WTC11 (cell line): Measurements from ENCODE around the gene ARMC9. TPM values are rescaled to one million over a fixed set of nuclear protein-coding genes. Genes with fewer than 3 reads are reported as not detected.
A peak's percentile ranks its signal among the peaks of the same experiment; 100 is the strongest.

Experiments used
- ATAC-seq: fragments of 200-7000 bp; cut with Tn5 transposase; 2 replicates; pipeline ENCODE4 v1.10.0; 2021; ENCODE audit warnings: mild to moderate bottlenecking, moderate library complexity
- CTCF ChIA-PET: fragments of 300-600 bp; sonication (Branson Sonifier 250); formaldehyde crosslinking; loops from one replicate; lab custom pipeline; 2021; ENCODE audit warnings: antibody characterized with exemption; lab: Charles Lee
- POLR2A ChIA-PET: fragments of 350-600 bp; sonication (Branson Sonifier 250); formaldehyde crosslinking; loops from one replicate; lab custom pipeline; 2021; ENCODE audit warnings: antibody characterized with exemption; lab: Charles Lee
- DNase-seq: peaks from one replicate; pipeline ENCODE4 v3.0.0; 2021; ENCODE audit warnings: low spot score
- H3K27ac Mint-ChIP-seq: 2 replicates; pipeline ENCODE4 v1.8.0; 2021; ENCODE audit warnings: mixed read lengths
- H3K27me3 Mint-ChIP-seq: 2 replicates; pipeline ENCODE4 v1.8.0; 2021; ENCODE audit warnings: low read depth, mild to moderate bottlenecking, moderate library complexity, mixed read lengths
- H3K36me3 Mint-ChIP-seq: 2 replicates; pipeline ENCODE4 v1.8.0; 2021; ENCODE audit warnings: mixed read lengths
- H3K4me1 Mint-ChIP-seq: 2 replicates; pipeline ENCODE4 v1.8.0; 2022; ENCODE audit warnings: mixed read lengths
- H3K4me3 Mint-ChIP-seq: 2 replicates; pipeline ENCODE4 v1.8.0; 2021; ENCODE audit warnings: mild to moderate bottlenecking, moderate library complexity, mixed read lengths
- H3K9me3 Mint-ChIP-seq: 2 replicates; pipeline ENCODE4 v1.8.0; 2021; ENCODE audit warnings: mixed read lengths
- ATF1 ChIP-seq: sonication (generic); formaldehyde crosslinking; IDR thresholded peaks from 2 replicates; pipeline ENCODE4 v1.8.1; 2023; ENCODE audit warnings: mild to moderate bottlenecking, moderate library complexity, missing genetic modification reagents
- ETV6 ChIP-seq: sonication (generic); formaldehyde crosslinking; IDR thresholded peaks from 2 replicates; pipeline ENCODE4 v1.8.1; 2022; ENCODE audit warnings: mild to moderate bottlenecking, missing genetic modification reagents
- GTF2I ChIP-seq: fragments of 250-450 bp; sonication (Bioruptor Pico); conservative IDR thresholded peaks from 2 replicates; pipeline ENCODE4 v1.4.0; 2021; ENCODE audit warnings: mild to moderate bottlenecking
- JAZF1 ChIP-seq: fragments of 250-450 bp; sonication (Bioruptor Pico); IDR thresholded peaks from 2 replicates; pipeline ENCODE4 v1.9.0; 2021; ENCODE audit warnings: moderate library complexity, mild to moderate bottlenecking, inconsistent platforms
- MYBL2 ChIP-seq: sonication (generic); formaldehyde crosslinking; IDR thresholded peaks from 2 replicates; pipeline ENCODE4 v1.8.1; 2023; ENCODE audit warnings: mild to moderate bottlenecking, moderate library complexity, missing genetic modification reagents
- NFYB ChIP-seq: sonication (generic); formaldehyde crosslinking; conservative IDR thresholded peaks from 2 replicates; pipeline ENCODE4 v1.8.0; 2022; ENCODE audit warnings: low read depth, missing genetic modification reagents
- SP1 ChIP-seq: sonication (generic); formaldehyde crosslinking; conservative IDR thresholded peaks from 2 replicates; pipeline ENCODE4 v1.8.1; 2022; ENCODE audit warnings: missing genetic modification reagents
- ZNF317 ChIP-seq: sonication (generic); formaldehyde crosslinking; IDR thresholded peaks from 2 replicates; pipeline ENCODE4 v1.8.1; 2023; ENCODE audit warnings: low read depth, mild to moderate bottlenecking, moderate library complexity, missing genetic modification reagents, borderline replicate concordance
- ZNF416 ChIP-seq: fragments of 250-450 bp; sonication (Bioruptor Pico); IDR thresholded peaks from 2 replicates; pipeline ENCODE4 v1.9.0; 2021; ENCODE audit warnings: mild to moderate bottlenecking, inconsistent platforms
- ZNF423 ChIP-seq: fragments of 250-450 bp; sonication (Bioruptor Pico); IDR thresholded peaks from 2 replicates; pipeline ENCODE4 v2.1.2; 2022; ENCODE audit warnings: mild to moderate bottlenecking, moderate library complexity
- total RNA-seq: library from RNA; stranded (reverse); gene quantifications from 3 replicates; pipeline ENCODE4 v1.2.3, GENCODE V29; 2021
- TF ChIP-seq, protein P1 (sequence below): fragments of 250-450 bp; sonication (Bioruptor Pico); IDR thresholded peaks from 2 replicates; pipeline ENCODE4 v1.9.0; 2021; ENCODE audit warnings: mild to moderate bottlenecking, borderline replicate concordance
- TF ChIP-seq, protein P2 (sequence below): sonication (generic); formaldehyde crosslinking; conservative IDR thresholded peaks from 2 replicates; pipeline ENCODE4 v1.8.1; 2023; ENCODE audit warnings: mild to moderate bottlenecking, low read depth, missing genetic modification reagents, moderate library complexity
- TF ChIP-seq, protein P3 (sequence below): sonication (generic); formaldehyde crosslinking; IDR thresholded peaks from 2 replicates; pipeline ENCODE4 v1.8.0; 2023; ENCODE audit warnings: missing genetic modification reagents, mild to moderate bottlenecking, borderline replicate concordance
- TF ChIP-seq, protein P4 (sequence below): sonication (generic); formaldehyde crosslinking; IDR thresholded peaks from 2 replicates; pipeline ENCODE4 v1.8.0; 2022; ENCODE audit warnings: mild to moderate bottlenecking, missing genetic modification reagents
- TF ChIP-seq, protein P5 (sequence below): fragments of 250-450 bp; sonication (Bioruptor Pico); IDR thresholded peaks from 2 replicates; pipeline ENCODE4 v1.8.0; 2021; ENCODE audit warnings: mild to moderate bottlenecking
- TF ChIP-seq, protein P6 (sequence below): sonication (generic); formaldehyde crosslinking; IDR thresholded peaks from 2 replicates; pipeline ENCODE4 v1.8.1; 2023; ENCODE audit warnings: mild to moderate bottlenecking, missing genetic modification reagents, moderate library complexity
- TF ChIP-seq, protein P7 (sequence below): fragments of 250-450 bp; sonication (Bioruptor Pico); conservative IDR thresholded peaks from 2 replicates; pipeline ENCODE4 v1.9.0; 2021; ENCODE audit warnings: mild to moderate bottlenecking
- TF ChIP-seq, protein P8 (sequence below): sonication (generic); formaldehyde crosslinking; IDR thresholded peaks from 2 replicates; pipeline ENCODE4 v1.8.0; 2023; ENCODE audit warnings: missing genetic modification reagents

Gene ARMC9
- total RNA-seq, 1 experiment from 2014 or later, result 34.9 TPM

DNA sequence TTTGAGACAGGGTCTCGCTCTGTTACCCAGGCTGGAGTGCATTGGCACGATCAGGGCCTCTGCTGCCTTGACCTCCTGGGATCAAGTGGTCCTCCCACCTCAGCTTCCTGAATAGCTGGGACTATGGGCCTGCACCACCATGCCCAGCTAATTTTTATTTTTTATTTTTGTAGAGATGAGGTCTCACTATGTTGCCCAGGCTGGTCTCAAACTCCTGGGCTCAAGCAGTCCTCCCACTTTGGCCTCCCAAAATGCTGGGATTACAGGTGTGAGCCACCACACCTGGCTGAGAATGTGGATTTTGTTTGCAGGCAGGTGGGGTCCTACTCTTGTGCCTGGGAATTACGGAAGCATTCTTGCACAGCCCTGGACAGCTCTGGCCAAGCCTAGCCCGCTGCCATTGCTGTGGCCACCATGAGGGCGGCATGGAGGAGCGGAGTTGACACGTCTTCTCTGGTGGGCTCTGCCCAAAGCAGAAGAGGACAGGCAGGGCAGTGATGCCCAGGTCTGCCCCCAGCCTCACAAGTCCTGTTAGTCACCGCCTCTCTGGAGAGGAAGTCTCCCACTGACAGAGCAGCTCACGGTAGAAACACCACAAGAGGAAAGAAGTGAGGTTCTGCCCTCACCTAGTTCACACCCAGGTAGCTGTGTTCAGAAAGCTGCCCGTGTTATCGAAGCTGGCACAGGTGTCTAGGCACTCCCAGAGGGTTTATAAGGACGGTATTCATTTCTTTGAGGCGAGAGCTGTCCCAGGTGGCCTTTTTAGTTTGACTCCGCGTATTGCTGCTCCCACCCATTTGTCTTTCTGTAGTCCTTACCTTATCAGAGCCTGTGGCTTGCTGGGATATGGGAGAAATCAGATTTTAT, 46.2 kb downstream of the ARMC9 start:
- H3K4me3 Mint-ChIP-seq, result no peak overlapping the region
- ChIA-PET POLR2A (no interaction called here), CTCF (interaction anchor here (0.6 to 3.5 kb wide), 8 partner anchors 17 to 320 kb away, joined by 3 to 17 read pairs (median 4); no protein-coding TSS in a partner anchor)
- peaks cover 24% of the 10 kb centered on the region for H3K36me3 Mint-ChIP-seq
- no peaks in the 10 kb centered on the region for H3K9me3 Mint-ChIP-seq
- 0 out of 2 replicates have a peak, but pooled peaks have one; percentile 16 for ATAC-seq
- H3K27ac Mint-ChIP-seq, result peak overlapping the region; percentile 69
- no peak for DNase-seq
- TF ChIP-seq, protein P1, sequence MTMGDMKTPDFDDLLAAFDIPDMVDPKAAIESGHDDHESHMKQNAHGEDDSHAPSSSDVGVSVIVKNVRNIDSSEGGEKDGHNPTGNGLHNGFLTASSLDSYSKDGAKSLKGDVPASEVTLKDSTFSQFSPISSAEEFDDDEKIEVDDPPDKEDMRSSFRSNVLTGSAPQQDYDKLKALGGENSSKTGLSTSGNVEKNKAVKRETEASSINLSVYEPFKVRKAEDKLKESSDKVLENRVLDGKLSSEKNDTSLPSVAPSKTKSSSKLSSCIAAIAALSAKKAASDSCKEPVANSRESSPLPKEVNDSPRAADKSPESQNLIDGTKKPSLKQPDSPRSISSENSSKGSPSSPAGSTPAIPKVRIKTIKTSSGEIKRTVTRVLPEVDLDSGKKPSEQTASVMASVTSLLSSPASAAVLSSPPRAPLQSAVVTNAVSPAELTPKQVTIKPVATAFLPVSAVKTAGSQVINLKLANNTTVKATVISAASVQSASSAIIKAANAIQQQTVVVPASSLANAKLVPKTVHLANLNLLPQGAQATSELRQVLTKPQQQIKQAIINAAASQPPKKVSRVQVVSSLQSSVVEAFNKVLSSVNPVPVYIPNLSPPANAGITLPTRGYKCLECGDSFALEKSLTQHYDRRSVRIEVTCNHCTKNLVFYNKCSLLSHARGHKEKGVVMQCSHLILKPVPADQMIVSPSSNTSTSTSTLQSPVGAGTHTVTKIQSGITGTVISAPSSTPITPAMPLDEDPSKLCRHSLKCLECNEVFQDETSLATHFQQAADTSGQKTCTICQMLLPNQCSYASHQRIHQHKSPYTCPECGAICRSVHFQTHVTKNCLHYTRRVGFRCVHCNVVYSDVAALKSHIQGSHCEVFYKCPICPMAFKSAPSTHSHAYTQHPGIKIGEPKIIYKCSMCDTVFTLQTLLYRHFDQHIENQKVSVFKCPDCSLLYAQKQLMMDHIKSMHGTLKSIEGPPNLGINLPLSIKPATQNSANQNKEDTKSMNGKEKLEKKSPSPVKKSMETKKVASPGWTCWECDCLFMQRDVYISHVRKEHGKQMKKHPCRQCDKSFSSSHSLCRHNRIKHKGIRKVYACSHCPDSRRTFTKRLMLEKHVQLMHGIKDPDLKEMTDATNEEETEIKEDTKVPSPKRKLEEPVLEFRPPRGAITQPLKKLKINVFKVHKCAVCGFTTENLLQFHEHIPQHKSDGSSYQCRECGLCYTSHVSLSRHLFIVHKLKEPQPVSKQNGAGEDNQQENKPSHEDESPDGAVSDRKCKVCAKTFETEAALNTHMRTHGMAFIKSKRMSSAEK (CRISPR knock-in tag), result no peak
- TF ChIP-seq, protein P2, sequence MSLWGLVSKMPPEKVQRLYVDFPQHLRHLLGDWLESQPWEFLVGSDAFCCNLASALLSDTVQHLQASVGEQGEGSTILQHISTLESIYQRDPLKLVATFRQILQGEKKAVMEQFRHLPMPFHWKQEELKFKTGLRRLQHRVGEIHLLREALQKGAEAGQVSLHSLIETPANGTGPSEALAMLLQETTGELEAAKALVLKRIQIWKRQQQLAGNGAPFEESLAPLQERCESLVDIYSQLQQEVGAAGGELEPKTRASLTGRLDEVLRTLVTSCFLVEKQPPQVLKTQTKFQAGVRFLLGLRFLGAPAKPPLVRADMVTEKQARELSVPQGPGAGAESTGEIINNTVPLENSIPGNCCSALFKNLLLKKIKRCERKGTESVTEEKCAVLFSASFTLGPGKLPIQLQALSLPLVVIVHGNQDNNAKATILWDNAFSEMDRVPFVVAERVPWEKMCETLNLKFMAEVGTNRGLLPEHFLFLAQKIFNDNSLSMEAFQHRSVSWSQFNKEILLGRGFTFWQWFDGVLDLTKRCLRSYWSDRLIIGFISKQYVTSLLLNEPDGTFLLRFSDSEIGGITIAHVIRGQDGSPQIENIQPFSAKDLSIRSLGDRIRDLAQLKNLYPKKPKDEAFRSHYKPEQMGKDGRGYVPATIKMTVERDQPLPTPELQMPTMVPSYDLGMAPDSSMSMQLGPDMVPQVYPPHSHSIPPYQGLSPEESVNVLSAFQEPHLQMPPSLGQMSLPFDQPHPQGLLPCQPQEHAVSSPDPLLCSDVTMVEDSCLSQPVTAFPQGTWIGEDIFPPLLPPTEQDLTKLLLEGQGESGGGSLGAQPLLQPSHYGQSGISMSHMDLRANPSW, result no peak
- no peak for TF ChIP-seq GTF2I
- TF ChIP-seq NFYB (CRISPR knock-in tag), result no peak
- TF ChIP-seq ATF1 (CRISPR knock-in tag), result no peak
- TF ChIP-seq ZNF416 (CRISPR knock-in tag), result no peak
- no peak for TF ChIP-seq JAZF1 (CRISPR knock-in tag)
- TF ChIP-seq SP1, result no peak
- TF ChIP-seq, protein P3, sequence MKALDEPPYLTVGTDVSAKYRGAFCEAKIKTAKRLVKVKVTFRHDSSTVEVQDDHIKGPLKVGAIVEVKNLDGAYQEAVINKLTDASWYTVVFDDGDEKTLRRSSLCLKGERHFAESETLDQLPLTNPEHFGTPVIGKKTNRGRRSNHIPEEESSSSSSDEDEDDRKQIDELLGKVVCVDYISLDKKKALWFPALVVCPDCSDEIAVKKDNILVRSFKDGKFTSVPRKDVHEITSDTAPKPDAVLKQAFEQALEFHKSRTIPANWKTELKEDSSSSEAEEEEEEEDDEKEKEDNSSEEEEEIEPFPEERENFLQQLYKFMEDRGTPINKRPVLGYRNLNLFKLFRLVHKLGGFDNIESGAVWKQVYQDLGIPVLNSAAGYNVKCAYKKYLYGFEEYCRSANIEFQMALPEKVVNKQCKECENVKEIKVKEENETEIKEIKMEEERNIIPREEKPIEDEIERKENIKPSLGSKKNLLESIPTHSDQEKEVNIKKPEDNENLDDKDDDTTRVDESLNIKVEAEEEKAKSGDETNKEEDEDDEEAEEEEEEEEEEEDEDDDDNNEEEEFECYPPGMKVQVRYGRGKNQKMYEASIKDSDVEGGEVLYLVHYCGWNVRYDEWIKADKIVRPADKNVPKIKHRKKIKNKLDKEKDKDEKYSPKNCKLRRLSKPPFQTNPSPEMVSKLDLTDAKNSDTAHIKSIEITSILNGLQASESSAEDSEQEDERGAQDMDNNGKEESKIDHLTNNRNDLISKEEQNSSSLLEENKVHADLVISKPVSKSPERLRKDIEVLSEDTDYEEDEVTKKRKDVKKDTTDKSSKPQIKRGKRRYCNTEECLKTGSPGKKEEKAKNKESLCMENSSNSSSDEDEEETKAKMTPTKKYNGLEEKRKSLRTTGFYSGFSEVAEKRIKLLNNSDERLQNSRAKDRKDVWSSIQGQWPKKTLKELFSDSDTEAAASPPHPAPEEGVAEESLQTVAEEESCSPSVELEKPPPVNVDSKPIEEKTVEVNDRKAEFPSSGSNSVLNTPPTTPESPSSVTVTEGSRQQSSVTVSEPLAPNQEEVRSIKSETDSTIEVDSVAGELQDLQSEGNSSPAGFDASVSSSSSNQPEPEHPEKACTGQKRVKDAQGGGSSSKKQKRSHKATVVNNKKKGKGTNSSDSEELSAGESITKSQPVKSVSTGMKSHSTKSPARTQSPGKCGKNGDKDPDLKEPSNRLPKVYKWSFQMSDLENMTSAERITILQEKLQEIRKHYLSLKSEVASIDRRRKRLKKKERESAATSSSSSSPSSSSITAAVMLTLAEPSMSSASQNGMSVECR (CRISPR knock-in tag), result no peak
- TF ChIP-seq, protein P4, sequence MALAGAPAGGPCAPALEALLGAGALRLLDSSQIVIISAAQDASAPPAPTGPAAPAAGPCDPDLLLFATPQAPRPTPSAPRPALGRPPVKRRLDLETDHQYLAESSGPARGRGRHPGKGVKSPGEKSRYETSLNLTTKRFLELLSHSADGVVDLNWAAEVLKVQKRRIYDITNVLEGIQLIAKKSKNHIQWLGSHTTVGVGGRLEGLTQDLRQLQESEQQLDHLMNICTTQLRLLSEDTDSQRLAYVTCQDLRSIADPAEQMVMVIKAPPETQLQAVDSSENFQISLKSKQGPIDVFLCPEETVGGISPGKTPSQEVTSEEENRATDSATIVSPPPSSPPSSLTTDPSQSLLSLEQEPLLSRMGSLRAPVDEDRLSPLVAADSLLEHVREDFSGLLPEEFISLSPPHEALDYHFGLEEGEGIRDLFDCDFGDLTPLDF (CRISPR knock-in tag), result no peak
- no peak for TF ChIP-seq ETV6
- TF ChIP-seq, protein P5, sequence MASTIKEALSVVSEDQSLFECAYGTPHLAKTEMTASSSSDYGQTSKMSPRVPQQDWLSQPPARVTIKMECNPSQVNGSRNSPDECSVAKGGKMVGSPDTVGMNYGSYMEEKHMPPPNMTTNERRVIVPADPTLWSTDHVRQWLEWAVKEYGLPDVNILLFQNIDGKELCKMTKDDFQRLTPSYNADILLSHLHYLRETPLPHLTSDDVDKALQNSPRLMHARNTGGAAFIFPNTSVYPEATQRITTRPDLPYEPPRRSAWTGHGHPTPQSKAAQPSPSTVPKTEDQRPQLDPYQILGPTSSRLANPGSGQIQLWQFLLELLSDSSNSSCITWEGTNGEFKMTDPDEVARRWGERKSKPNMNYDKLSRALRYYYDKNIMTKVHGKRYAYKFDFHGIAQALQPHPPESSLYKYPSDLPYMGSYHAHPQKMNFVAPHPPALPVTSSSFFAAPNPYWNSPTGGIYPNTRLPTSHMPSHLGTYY (CRISPR knock-in tag), result no peak
- TF ChIP-seq ZNF423, result no peak
- TF ChIP-seq, protein P6, sequence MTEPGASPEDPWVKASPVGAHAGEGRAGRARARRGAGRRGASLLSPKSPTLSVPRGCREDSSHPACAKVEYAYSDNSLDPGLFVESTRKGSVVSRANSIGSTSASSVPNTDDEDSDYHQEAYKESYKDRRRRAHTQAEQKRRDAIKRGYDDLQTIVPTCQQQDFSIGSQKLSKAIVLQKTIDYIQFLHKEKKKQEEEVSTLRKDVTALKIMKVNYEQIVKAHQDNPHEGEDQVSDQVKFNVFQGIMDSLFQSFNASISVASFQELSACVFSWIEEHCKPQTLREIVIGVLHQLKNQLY (CRISPR knock-in tag), result no peak
- TF ChIP-seq, protein P7, sequence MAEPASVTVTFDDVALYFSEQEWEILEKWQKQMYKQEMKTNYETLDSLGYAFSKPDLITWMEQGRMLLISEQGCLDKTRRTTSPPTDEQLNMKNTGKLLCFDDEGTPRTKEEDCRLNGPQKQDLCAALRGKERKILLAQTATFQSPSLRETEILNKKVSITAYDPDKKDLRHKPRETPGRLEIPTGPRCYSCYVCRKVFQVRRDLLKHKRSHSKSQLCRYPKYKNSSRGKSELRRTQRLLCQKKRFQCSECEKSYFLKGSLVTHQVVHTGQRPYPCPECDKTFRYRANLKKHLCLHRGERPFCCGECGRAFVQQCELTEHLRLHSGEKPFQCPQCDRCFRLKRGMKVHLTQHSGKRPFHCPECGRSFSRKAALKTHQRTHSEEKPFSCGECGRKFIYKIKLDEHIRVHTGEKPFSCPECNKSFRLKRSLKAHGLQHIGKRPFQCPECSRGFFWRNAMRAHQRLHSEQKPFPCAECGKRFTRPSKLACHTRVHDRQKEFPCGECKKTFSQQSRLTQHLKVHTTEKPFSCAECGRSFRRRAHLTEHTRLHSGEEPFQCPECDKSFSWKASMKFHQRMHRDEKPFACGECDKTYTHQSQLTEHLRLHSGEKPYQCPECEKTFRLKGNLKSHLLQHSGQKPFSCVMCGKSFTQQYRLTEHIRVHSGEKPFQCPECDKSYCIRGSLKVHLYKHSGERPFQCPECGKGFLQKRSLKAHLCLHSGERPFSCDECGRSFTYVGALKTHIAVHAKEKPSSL (CRISPR knock-in tag), result no peak
- no peak for TF ChIP-seq ZNF317 (CRISPR knock-in tag)
- TF ChIP-seq, protein P8, sequence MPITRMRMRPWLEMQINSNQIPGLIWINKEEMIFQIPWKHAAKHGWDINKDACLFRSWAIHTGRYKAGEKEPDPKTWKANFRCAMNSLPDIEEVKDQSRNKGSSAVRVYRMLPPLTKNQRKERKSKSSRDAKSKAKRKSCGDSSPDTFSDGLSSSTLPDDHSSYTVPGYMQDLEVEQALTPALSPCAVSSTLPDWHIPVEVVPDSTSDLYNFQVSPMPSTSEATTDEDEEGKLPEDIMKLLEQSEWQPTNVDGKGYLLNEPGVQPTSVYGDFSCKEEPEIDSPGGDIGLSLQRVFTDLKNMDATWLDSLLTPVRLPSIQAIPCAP, result no peak
- no peak for TF ChIP-seq MYBL2 (CRISPR knock-in tag)
- peaks cover 22% of the 10 kb centered on the region for H3K4me1 Mint-ChIP-seq
- H3K27me3 Mint-ChIP-seq, result no peaks in the 10 kb centered on the region
